Panc1 (cell line): ENCODE data around the gene THRSP.

Experiments
- CTCF ChIP-seq: fragments of 450-650 bp; IDR thresholded peaks from 2 replicates; pipeline ENCODE4 v1.5.1; 2017; ENCODE audit warnings: mild to moderate bottlenecking
- POLR2AphosphoS5 ChIP-seq: IDR thresholded peaks from 2 replicates; pipeline ENCODE4 v1.6.1; 2012; ENCODE audit warnings: mild to moderate bottlenecking, low read depth, low read length, moderate library complexity
- REST ChIP-seq, 2 experiments: IDR thresholded peaks; 2 replicates each; pipeline ENCODE4 v1.6.1; 2011 to 2012; ENCODE audit warnings: low read depth in 2 of 2, control low read depth in 1 of 2, low read length in 1 of 2, mild to moderate bottlenecking in 1 of 2, moderate library complexity in 1 of 2; ENCODE audit not compliant: insufficient read depth in 1 of 2
- SIN3A ChIP-seq: IDR thresholded peaks from 2 replicates; pipeline ENCODE4 v1.6.1; 2012; ENCODE audit warnings: low read depth, mild to moderate bottlenecking, low read length, moderate library complexity, borderline replicate concordance; ENCODE audit not compliant: insufficient read depth
- TCF7L2 ChIP-seq: IDR thresholded peaks from 2 replicates; pipeline ENCODE4 v1.6.1; 2011; ENCODE audit warnings: mild to moderate bottlenecking, low read depth, low read length, inconsistent platforms

- TF ChIP-seq POLR2AphosphoS5 (no peak), SIN3A (no peak), CTCF (no peak), REST (IDR thresholded peaks at IDR 0.05; ENCODE audit: insufficient read depth in 1 of 2, low read depth in 2 of 2, low read length in 1 of 2) (no peak), TCF7L2 (no peak)
Observed at GRCh38 chr11:78074756-78075155, 11.1 kb downstream of the THRSP start.
